ENCODE results near the gene CAMK2B.

CAMK2B gene

DNA sequence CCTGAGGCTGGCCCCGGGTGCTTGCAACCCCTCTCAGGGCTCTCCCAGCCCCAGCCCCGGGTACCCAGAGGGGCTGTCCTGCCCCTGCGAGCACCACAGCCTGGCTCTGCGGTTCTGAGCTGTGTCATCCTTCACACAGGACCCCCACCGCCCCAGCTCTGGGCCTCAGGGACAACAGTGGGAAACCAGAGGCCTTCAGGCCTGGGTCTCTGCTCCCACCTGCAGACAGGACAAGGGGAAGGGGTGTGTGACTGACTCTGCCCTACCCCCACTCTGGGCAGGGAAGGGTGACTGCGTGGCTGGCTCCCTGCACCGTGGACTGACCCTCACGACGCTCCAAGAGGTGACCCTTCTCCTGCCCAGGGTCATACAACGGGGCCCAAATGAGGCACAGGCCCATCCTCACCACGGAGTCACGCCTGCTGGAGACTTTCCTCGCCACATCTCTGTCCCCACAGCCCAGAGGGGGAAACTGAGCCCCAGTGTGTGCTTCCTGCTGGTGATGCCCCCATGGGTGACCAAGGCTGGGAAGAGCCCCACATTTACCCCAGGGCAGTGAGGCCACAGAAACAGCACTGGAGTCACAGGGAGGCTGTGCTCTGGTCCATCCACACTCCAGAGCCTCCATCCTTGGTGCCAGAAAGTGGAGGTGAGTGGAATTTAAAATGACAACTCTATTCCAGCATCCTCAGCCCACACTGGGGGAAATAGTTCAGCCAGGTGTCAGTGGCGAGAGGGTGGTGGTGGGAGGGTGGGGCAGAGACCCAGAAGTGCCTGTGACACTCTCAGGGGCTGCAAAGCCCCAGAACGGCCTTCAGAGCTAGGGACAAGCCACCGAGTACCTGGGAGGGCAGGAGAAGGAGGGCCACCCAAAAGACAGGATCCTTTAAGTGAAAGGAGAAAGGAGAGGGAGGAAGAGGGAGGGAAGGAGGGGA, 13.6 kb downstream of the CAMK2B start:
- Histone ChIP-seq H3K27ac (ENCODE audit: insufficient read depth, low read length, poor library complexity, severe bottlenecking) (no peak overlapping the region), H3K4me3 (ENCODE audit: insufficient read depth, low read depth, low read length, poor library complexity, severe bottlenecking) (no peak overlapping the region)

DNA sequence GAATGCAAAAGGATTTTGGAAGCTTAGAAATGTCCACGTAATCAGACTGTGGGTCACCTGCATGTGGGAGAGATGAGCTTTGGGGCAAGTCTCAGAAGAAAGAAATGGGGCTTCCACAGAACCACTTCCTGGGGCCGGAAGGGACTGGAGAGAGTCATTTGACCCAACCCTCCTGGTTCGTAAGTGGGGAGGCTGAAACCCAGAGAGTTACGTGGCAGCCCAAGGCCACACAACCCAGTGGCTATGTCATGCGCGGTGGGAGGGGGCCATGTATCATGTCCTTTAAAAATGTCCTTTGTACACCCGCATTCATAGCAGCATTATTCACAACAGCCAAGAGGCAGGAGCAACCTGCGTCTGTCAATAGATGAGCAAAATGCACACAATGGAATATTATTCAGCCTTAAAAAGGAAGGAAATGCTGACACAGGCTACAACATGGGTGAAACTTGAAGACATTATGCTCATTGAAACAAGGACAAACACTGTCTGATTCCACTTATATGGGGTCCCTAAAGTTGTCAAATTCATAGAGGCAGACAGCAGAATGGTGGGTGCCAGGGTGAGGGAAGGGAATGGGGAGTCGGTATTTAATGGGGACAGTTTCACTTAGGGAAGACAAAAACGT, 15.1 kb downstream of the CAMK2B start:
- peaks cover 4% of the 10 kb centered on the region for H3K27me3 ChIP-seq (replicated peaks; ENCODE audit: control insufficient read depth, insufficient read depth, low read length, poor library complexity, severe bottlenecking)
- no peaks in the 10 kb centered on the region for H3K36me3 ChIP-seq (ENCODE audit: control insufficient read depth, insufficient read depth, low read length)
- H3K4me3 ChIP-seq (ENCODE audit: insufficient read depth, low read depth, low read length, poor library complexity, severe bottlenecking), result no peak overlapping the region
- H3K9me3 ChIP-seq (ENCODE audit: control insufficient read depth, low read length), result no peaks in the 10 kb centered on the region
- no peak overlapping the region for H3K27ac ChIP-seq (ENCODE audit: insufficient read depth, low read length, poor library complexity, severe bottlenecking)
- DNase-seq, result no peak
- no peaks in the 10 kb centered on the region for H3K4me1 ChIP-seq (ENCODE audit: control insufficient read depth, insufficient read depth, low read length, poor library complexity, severe bottlenecking)

More for the DNA sequence above, 13.6 kb downstream of the CAMK2B start:
- Histone ChIP-seq H3K36me3 (ENCODE audit: control insufficient read depth, insufficient read depth, low read length) (no peaks in the 10 kb centered on the region), H3K4me1 (ENCODE audit: control insufficient read depth, insufficient read depth, low read length, poor library complexity, severe bottlenecking) (no peaks in the 10 kb centered on the region), H3K27me3 (replicated peaks; ENCODE audit: control insufficient read depth, insufficient read depth, low read length, poor library complexity, severe bottlenecking) (peaks cover 4% of the 10 kb centered on the region), H3K9me3 (ENCODE audit: control insufficient read depth, low read length) (no peaks in the 10 kb centered on the region)
- no peak for DNase-seq

DNA sequence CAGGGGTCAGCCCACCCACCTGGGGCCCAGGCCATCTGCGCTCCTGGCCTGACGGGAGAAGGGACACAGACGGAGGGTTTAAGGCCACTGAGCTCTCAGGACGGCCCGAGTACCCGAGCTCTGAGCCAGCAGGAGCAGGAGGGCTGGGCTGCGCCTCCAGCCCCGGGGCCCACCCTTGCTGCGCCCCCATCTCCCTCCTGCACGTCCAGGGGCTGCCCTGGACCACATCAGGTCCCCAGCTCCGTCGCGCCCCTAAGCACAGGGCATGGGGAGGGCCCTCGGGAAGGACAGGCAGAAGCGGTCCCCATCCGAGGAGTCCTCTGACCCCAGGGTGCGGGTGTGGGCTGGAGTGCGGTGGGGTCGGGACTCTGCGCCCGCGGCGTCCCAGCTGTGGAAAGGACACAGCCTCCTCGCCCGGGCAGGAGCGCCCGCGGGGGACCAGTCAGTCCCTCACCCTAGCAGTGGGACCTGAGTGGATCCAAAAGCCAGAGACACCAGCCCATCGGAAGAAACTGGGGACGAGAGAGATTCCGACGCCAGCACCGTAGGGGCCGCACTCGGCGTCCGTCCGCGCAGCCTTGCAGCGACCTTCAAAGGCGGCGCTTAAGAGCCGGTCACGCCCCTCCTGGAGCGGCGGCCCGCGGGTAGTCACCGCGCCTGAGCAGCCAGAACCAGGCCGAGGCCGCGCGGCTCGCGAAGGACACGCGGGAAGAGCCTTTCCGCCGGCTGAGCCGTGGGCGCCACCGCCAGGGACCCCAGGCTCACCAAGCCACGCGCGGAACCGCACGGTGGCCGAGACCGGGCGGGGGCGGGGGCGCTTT, 15.9 kb downstream of the CAMK2B start:
- no peaks in the 10 kb centered on the region for H3K9me3 ChIP-seq (ENCODE audit: control insufficient read depth, low read length)
- no peak for DNase-seq
- H3K36me3 ChIP-seq (ENCODE audit: control insufficient read depth, insufficient read depth, low read length), result no peaks in the 10 kb centered on the region
- H3K27me3 ChIP-seq (replicated peaks; ENCODE audit: control insufficient read depth, insufficient read depth, low read length, poor library complexity, severe bottlenecking), result peaks cover 4% of the 10 kb centered on the region
- no peaks in the 10 kb centered on the region for H3K4me1 ChIP-seq (ENCODE audit: control insufficient read depth, insufficient read depth, low read length, poor library complexity, severe bottlenecking)
- H3K4me3 ChIP-seq (ENCODE audit: insufficient read depth, low read depth, low read length, poor library complexity, severe bottlenecking), result peak overlapping the region; percentile 44
- no peak overlapping the region for H3K27ac ChIP-seq (ENCODE audit: insufficient read depth, low read length, poor library complexity, severe bottlenecking)

DNA sequence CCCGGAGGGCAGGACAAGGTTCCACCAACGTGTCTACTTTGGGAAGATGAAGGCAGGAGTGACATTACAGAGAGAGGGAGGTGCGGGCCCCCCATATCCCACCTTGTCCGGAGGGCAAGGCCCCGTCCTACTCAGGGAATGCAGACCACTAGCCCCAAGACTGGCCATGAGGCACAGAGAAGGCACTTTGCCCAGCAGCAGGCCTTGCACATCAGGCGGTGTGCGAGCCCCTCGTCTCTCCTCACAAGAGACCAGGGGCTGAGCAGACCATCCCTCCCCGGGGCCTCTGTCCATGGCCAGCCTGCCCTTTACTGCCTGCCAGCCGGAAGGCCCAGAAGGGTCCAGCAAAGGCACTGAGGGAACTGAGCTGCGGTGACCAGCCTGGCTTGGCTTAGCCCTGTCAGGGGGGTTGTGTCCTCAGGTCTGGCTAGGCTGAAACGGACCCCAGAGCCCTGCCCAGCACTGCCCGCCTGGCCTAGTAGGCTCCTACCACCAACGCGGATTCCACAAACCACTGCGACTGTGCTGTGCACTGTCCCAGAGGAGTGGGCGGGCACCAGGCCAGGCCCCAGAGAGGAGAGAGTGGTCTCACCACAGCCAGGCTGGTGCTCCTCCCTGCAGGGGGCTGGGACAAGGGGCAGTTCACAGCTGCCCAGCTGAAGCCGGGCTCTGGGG, 16.7 kb downstream of the CAMK2B start:
- H3K36me3 ChIP-seq (ENCODE audit: control insufficient read depth, insufficient read depth, low read length), result no peaks in the 10 kb centered on the region
- DNase-seq, result no peak
- no peaks in the 10 kb centered on the region for H3K4me1 ChIP-seq (ENCODE audit: control insufficient read depth, insufficient read depth, low read length, poor library complexity, severe bottlenecking)
- H3K4me3 ChIP-seq (ENCODE audit: insufficient read depth, low read depth, low read length, poor library complexity, severe bottlenecking), result no peak overlapping the region
- H3K27ac ChIP-seq (ENCODE audit: insufficient read depth, low read length, poor library complexity, severe bottlenecking), result no peak overlapping the region
- no peaks in the 10 kb centered on the region for H3K9me3 ChIP-seq (ENCODE audit: control insufficient read depth, low read length)
- H3K27me3 ChIP-seq (replicated peaks; ENCODE audit: control insufficient read depth, insufficient read depth, low read length, poor library complexity, severe bottlenecking), result peaks cover 4% of the 10 kb centered on the region

DNA sequence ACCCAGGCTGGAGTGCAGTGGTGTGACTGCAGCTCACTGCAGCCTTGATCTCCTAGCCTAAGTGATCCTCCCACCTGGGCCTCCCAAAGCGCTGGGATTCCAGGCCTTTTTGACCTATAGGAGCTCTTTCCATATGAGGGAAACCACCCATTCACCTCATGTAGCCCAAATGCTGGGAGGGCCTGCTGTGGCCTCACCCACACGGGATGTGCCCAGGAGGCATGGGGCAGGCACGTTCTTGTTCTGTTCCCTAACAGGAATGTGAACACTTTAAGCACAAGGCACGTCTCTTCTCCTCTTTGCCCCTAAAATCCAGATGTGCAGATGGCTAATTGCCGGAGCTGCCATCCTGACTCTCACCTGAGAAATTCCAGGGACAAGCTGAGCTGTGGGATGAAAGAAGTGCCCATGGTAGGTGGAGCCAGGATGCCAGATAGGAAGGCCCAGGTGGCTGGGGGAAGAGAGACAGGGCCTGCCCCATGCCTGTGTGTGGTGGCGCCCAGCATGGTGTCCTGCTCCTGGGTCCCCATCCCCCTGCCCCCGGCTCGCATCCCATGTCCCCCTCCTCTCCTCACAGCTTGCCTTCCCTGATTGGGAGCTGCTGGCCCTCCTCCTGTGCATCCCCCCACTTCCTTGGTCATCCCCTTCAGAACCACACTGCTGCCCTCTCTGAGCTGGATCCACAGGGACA, 17.3 kb downstream of the CAMK2B start:
- H3K4me1 ChIP-seq (ENCODE audit: control insufficient read depth, insufficient read depth, low read length, poor library complexity, severe bottlenecking), result no peaks in the 10 kb centered on the region
- no peak overlapping the region for H3K27ac ChIP-seq (ENCODE audit: insufficient read depth, low read length, poor library complexity, severe bottlenecking)
- no peak for DNase-seq
- H3K9me3 ChIP-seq (ENCODE audit: control insufficient read depth, low read length), result no peaks in the 10 kb centered on the region
- peaks cover 4% of the 10 kb centered on the region for H3K27me3 ChIP-seq (replicated peaks; ENCODE audit: control insufficient read depth, insufficient read depth, low read length, poor library complexity, severe bottlenecking)
- no peaks in the 10 kb centered on the region for H3K36me3 ChIP-seq (ENCODE audit: control insufficient read depth, insufficient read depth, low read length)
- H3K4me3 ChIP-seq (ENCODE audit: insufficient read depth, low read depth, low read length, poor library complexity, severe bottlenecking), result no peak overlapping the region

DNA sequence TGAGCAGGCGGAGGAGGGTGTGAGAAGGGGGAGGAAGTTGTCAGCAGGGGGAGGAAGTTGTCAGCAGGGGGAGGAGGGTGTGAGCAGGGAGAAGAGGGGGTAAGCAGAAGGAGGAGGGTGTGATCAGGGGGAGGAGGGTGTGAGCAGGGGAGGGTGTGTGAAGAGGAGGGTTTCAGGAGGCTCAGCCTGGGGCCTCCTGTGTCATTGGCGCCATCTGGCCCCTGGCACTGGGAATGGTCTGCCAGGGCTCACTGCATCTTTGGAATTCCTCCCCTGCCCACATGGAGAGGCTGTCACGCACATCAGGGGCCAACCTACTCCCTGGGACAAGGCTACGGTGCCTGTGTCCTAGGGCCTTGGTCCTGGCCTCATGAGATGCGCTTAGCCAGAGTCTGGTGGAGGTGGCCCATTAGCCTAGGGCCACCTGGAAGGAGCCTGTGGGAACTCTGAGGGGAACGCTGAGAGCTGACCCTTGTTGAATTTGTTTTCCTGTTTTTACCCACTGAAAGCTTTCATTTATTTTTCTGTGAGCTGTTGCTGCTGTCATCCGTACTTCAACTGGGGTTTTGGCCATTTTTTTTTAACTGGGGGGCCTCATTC, 18.0 kb downstream of the CAMK2B start:
- H3K9me3 ChIP-seq (ENCODE audit: control insufficient read depth, low read length), result no peaks in the 10 kb centered on the region
- no peak overlapping the region for H3K27ac ChIP-seq (ENCODE audit: insufficient read depth, low read length, poor library complexity, severe bottlenecking)
- DNase-seq, result no peak
- no peak overlapping the region for H3K4me3 ChIP-seq (ENCODE audit: insufficient read depth, low read depth, low read length, poor library complexity, severe bottlenecking)
- no peaks in the 10 kb centered on the region for H3K4me1 ChIP-seq (ENCODE audit: control insufficient read depth, insufficient read depth, low read length, poor library complexity, severe bottlenecking)
- no peaks in the 10 kb centered on the region for H3K36me3 ChIP-seq (ENCODE audit: control insufficient read depth, insufficient read depth, low read length)
- H3K27me3 ChIP-seq (replicated peaks; ENCODE audit: control insufficient read depth, insufficient read depth, low read length, poor library complexity, severe bottlenecking), result peaks cover 4% of the 10 kb centered on the region

DNA sequence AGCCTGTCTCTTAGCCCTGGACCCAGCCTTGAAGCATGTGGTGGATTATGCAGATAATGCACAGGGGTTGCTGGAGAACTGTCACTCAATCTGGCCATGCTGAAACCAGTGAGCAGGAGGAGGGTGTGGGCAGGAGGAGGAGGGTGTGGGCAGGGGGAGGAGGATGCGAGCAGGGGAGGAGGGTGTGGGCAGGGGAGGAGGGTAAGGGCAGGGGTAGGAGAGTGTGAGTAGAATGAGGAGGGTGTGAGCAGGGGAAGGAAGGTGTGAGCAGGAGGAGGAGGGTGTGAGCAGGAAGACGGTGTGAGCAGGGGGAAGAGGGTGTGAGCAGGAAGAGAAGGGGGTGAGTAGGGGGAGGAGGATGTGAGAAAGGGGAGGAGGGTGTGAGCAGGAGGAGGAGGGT, 18.8 kb downstream of the CAMK2B start:
- no peak overlapping the region for H3K4me3 ChIP-seq (ENCODE audit: insufficient read depth, low read depth, low read length, poor library complexity, severe bottlenecking)
- no peaks in the 10 kb centered on the region for H3K4me1 ChIP-seq (ENCODE audit: control insufficient read depth, insufficient read depth, low read length, poor library complexity, severe bottlenecking)
- peak overlapping the region; percentile 30 for H3K27ac ChIP-seq (ENCODE audit: insufficient read depth, low read length, poor library complexity, severe bottlenecking)
- peaks cover 4% of the 10 kb centered on the region for H3K27me3 ChIP-seq (replicated peaks; ENCODE audit: control insufficient read depth, insufficient read depth, low read length, poor library complexity, severe bottlenecking)
- H3K36me3 ChIP-seq (ENCODE audit: control insufficient read depth, insufficient read depth, low read length), result no peaks in the 10 kb centered on the region
- no peaks in the 10 kb centered on the region for H3K9me3 ChIP-seq (ENCODE audit: control insufficient read depth, low read length)
- DNase-seq, result no peak

DNA sequence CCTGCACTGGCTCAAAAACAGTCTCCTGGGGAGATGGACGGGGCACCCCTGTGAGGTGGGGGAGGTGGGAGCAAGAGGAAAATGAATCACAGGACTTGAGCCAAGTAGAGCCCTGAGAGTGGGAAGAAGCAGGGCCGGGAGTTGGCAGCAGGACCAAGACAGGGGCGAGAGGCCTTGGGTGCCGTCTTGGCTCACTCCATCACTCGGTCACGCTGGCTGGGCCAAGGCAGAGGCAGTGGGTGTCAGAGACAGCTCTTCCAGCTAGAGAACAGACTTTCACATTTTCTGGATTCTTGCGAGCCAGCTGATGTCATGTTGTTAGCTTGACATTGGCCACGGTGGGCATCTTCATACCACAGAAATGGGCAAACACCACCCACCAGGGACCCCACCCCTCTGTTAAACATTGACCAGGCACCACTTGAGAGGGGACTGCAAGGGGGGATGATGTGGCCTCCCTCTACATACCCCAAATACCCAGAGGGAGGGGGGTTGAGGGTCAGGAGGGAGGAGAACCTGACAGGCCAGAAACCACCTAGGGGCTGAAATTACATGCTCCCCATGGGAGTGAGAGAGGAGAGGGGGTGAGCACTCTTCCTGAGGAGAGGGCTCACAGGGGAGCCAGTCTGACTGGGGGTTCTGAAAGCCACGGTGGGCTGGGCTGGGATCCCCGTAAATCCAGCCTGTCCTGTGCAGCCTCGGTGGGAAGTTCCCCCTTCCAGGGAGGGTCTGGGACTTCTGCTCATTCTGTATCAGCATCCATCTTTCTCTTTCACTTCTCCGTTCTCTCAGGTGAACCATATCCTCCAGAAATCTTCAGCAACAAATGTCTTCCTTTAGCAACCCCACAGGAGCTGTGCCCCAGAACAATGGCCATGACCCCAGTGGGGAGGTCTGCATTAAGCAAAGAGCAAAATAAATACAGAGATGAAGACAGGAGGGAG, 19.6 kb downstream of the CAMK2B start:
- Histone ChIP-seq H3K4me3 (ENCODE audit: insufficient read depth, low read depth, low read length, poor library complexity, severe bottlenecking) (no peak overlapping the region), H3K36me3 (ENCODE audit: control insufficient read depth, insufficient read depth, low read length) (no peaks in the 10 kb centered on the region), H3K27ac (ENCODE audit: insufficient read depth, low read length, poor library complexity, severe bottlenecking) (no peak overlapping the region), H3K9me3 (ENCODE audit: control insufficient read depth, low read length) (no peaks in the 10 kb centered on the region), H3K4me1 (ENCODE audit: control insufficient read depth, insufficient read depth, low read length, poor library complexity, severe bottlenecking) (no peaks in the 10 kb centered on the region), H3K27me3 (replicated peaks; ENCODE audit: control insufficient read depth, insufficient read depth, low read length, poor library complexity, severe bottlenecking) (peaks cover 4% of the 10 kb centered on the region)
- DNase-seq, result no peak

Measured in effector memory CD4-positive, alpha-beta T cell (primary cell).